Hepatocyte (in vitro differentiated cells): ENCODE results near the gene CSRP2.

Source experiments
- EZH2 ChIP-seq: fragments of 200-600 bp; sonication (generic); IDR thresholded peaks from 2 replicates; pipeline ENCODE4 v1.6.1; 2016; ENCODE audit warnings: antibody characterized with exemption, mild to moderate bottlenecking, borderline replicate concordance
- TF ChIP-seq, protein P1 (sequence below): fragments of 200-600 bp; sonication (generic); IDR thresholded peaks from 2 replicates; pipeline ENCODE4 v1.5.1; 2016; ENCODE audit warnings: antibody characterized with exemption, mild to moderate bottlenecking; ENCODE audit not compliant: poor library complexity

DNA sequence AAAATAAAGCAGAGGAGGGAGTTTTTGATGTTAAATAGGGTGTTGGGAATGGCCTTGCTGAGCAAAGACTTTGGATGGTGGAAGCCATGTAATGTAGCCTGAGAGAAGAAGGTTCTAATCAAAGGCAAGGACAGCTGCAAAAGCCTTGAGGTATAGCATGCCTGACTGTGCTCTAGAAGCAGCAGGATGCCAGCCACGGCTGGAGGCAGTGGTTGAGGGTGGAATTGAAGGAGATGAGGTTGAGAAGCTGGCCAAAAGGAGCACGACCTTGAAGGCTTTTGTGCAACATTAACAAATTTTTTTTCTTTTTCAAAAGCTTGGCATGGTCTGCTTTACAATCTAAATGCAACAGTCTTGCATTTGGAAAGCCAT, 42.3 kb upstream of the CSRP2 start:
- TF ChIP-seq, protein P1, sequence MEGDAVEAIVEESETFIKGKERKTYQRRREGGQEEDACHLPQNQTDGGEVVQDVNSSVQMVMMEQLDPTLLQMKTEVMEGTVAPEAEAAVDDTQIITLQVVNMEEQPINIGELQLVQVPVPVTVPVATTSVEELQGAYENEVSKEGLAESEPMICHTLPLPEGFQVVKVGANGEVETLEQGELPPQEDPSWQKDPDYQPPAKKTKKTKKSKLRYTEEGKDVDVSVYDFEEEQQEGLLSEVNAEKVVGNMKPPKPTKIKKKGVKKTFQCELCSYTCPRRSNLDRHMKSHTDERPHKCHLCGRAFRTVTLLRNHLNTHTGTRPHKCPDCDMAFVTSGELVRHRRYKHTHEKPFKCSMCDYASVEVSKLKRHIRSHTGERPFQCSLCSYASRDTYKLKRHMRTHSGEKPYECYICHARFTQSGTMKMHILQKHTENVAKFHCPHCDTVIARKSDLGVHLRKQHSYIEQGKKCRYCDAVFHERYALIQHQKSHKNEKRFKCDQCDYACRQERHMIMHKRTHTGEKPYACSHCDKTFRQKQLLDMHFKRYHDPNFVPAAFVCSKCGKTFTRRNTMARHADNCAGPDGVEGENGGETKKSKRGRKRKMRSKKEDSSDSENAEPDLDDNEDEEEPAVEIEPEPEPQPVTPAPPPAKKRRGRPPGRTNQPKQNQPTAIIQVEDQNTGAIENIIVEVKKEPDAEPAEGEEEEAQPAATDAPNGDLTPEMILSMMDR, result no peak
- no peak for TF ChIP-seq EZH2
